ENCODE data around the gene NOL8. TPM values are rescaled to one million over a fixed set of nuclear protein-coding genes. Genes with fewer than 3 reads are reported as not detected.

Gene NOL8
- total and polyA plus RNA-seq, 2 donors (not counting 1 experiment from before 2014, with no cell fraction given): 19.9 to 91.0 TPM

DNA sequence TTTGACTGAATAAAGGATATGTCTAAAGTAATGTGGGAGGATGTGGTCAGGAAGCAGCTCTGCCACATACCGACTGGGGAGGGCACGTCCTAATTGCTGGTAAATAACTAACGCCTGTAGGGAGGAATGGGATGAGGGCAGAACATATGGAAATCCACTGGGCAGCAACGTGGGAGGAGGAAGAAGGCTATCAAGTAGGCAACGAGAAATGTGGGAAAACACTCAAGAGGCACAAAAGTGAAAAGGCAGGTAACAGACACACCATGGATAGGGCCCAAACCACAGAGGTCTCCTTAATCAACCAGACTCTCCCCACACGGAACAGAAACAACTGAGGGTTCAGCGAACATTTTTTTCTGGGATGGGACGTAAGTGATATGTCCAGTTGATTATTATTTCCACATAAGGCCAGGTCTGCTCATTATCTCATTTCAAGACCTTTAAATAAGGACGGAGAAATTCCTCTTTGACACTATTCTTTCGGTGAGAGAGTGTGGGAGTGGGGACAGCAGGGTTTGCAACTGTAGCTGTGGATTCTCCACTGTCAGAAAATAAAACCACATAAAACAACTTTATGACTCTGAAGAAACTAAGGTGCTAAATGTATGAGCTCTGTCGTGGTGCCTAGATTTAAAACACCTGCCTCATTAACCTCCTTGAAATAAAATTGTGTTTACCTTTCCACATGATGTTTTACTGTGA lies 48.7 kb downstream of the NOL8 start:
- Histone ChIP-seq H3K27ac (ENCODE audit: low read length in 2 of 2) (no peak overlapping the region), H3K4me1 (ENCODE audit: control insufficient read depth in 2 of 2, insufficient read depth in 2 of 2, low read length in 2 of 2) (no peaks in the 10 kb centered on the region), H3K9ac (ENCODE audit: low read length) (no peak overlapping the region), H3K27me3 (replicated peaks in 1 of 4; ENCODE audit: control extremely low read depth in 1 of 4, control insufficient read depth in 3 of 4, insufficient read depth in 4 of 4, low read length in 3 of 4) (no peaks in the 10 kb centered on the region), H3K9me3 (ENCODE audit: control extremely low read depth in 1 of 3, control insufficient read depth in 2 of 3, insufficient read depth in 1 of 3, low read length in 2 of 3) (no peaks in the 10 kb centered on the region), H3K4me3 (ENCODE audit: control extremely low read depth in 1 of 5, extremely low read depth in 1 of 5, insufficient read depth in 1 of 5, low read depth in 2 of 5, low read length in 4 of 5) (no peak overlapping the region), H4K20me1 (ENCODE audit: control insufficient read depth, insufficient read depth, low read length, poor library complexity, severe bottlenecking) (no peaks in the 10 kb centered on the region), H3K36me3 (replicated peaks in 1 of 2; ENCODE audit: control extremely low read depth in 1 of 2, control insufficient read depth in 1 of 2, extremely low read depth in 1 of 2, insufficient read depth in 2 of 2, low read length in 1 of 2) (peaks cover 7 to 85% of the 10 kb centered on the region in 2 experiments), H3K4me2 (replicated peaks; ENCODE audit: low read depth, low read length, poor library complexity, severe bottlenecking) (no peak overlapping the region), H2AFZ (ENCODE audit: insufficient read depth, low read depth, low read length, poor library complexity, severe bottlenecking) (no peak overlapping the region), H3K79me2 (ENCODE audit: control insufficient read depth, insufficient read depth, low read length) (no peaks in the 10 kb centered on the region)
- no peaks in the 10 kb centered on the region for H3K9me3 Mint-ChIP-seq (ENCODE audit: insufficient read depth)
- peak overlapping the region; percentile 46 for H3K27ac Mint-ChIP-seq
- ChIA-PET POLR2A (no interaction called here), CTCF (no interaction called here)
- H3K4me3 Mint-ChIP-seq: no peak overlapping the region
- H3K27me3 Mint-ChIP-seq: no peaks in the 10 kb centered on the region
- intact Hi-C loops (cut with micrococcal nuclease): no loop called here
- DNase-seq (no peak), ATAC-seq (ENCODE audit: low read depth) (no peak)
- TF ChIP-seq, protein P1, sequence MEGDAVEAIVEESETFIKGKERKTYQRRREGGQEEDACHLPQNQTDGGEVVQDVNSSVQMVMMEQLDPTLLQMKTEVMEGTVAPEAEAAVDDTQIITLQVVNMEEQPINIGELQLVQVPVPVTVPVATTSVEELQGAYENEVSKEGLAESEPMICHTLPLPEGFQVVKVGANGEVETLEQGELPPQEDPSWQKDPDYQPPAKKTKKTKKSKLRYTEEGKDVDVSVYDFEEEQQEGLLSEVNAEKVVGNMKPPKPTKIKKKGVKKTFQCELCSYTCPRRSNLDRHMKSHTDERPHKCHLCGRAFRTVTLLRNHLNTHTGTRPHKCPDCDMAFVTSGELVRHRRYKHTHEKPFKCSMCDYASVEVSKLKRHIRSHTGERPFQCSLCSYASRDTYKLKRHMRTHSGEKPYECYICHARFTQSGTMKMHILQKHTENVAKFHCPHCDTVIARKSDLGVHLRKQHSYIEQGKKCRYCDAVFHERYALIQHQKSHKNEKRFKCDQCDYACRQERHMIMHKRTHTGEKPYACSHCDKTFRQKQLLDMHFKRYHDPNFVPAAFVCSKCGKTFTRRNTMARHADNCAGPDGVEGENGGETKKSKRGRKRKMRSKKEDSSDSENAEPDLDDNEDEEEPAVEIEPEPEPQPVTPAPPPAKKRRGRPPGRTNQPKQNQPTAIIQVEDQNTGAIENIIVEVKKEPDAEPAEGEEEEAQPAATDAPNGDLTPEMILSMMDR (IDR thresholded peaks at IDR 0.05): no peak
- no peak for TF ChIP-seq EZH2 (IDR thresholded peaks at IDR 0.05; ENCODE audit: borderline replicate concordance, insufficient read depth, low read depth, low read length, poor library complexity, severe bottlenecking)
- no peaks in the 10 kb centered on the region for H3K4me1 Mint-ChIP-seq
- WGBS (ENCODE audit: insufficient coverage): 24% methylated on average over 4 of the region's 11 CpGs

DNA sequence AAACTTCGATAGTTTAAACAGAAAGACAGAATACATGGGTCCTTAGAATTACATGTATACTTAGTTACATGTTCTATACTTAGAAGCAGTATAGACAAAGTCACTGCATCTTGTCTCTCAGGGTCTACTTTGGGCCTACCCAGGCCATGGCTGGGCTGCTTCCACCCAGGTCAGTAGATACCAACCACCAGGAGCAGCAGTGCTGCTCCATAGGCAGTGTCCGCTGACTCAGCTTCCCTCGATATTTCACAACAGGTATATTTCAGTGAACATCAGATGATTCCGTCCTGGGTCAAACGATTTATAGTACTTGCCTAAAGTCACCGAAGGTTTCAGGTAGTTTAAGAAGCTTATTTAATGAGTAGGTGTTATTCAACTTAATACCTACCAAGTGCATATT lies 49.6 kb downstream of the NOL8 start:
- H3K27me3 Mint-ChIP-seq: no peaks in the 10 kb centered on the region
- H3K4me1 ChIP-seq (ENCODE audit: control insufficient read depth in 2 of 2, insufficient read depth in 2 of 2, low read length in 2 of 2): no peaks in the 10 kb centered on the region
- no peak overlapping the region for H2AFZ ChIP-seq (ENCODE audit: insufficient read depth, low read depth, low read length, poor library complexity, severe bottlenecking)
- H3K36me3 ChIP-seq (replicated peaks in 1 of 2; ENCODE audit: control extremely low read depth in 1 of 2, control insufficient read depth in 1 of 2, extremely low read depth in 1 of 2, insufficient read depth in 2 of 2, low read length in 1 of 2): peaks cover 12 to 88% of the 10 kb centered on the region in 2 experiments
- no peaks in the 10 kb centered on the region for H3K79me2 ChIP-seq (ENCODE audit: control insufficient read depth, insufficient read depth, low read length)
- no peaks in the 10 kb centered on the region for H3K4me1 Mint-ChIP-seq
- no peak overlapping the region for H3K4me2 ChIP-seq (replicated peaks; ENCODE audit: low read depth, low read length, poor library complexity, severe bottlenecking)
- WGBS (ENCODE audit: insufficient coverage): no CpG with 5 or more reads among the region's 6 CpGs
- no peaks in the 10 kb centered on the region for H4K20me1 ChIP-seq (ENCODE audit: control insufficient read depth, insufficient read depth, low read length, poor library complexity, severe bottlenecking)
- H3K9me3 ChIP-seq (ENCODE audit: control extremely low read depth in 1 of 3, control insufficient read depth in 2 of 3, insufficient read depth in 1 of 3, low read length in 2 of 3): no peaks in the 10 kb centered on the region
- DNase-seq: no peak
- H3K27me3 ChIP-seq (replicated peaks in 1 of 4; ENCODE audit: control extremely low read depth in 1 of 4, control insufficient read depth in 3 of 4, insufficient read depth in 4 of 4, low read length in 3 of 4): no peaks in the 10 kb centered on the region
- no peaks in the 10 kb centered on the region for H3K9me3 Mint-ChIP-seq (ENCODE audit: insufficient read depth)
- ChIA-PET CTCF (no interaction called here), POLR2A (no interaction called here)
- intact Hi-C loops (cut with micrococcal nuclease): no loop called here
- no peak overlapping the region for H3K27ac ChIP-seq (ENCODE audit: low read length in 2 of 2)
- no peak for ATAC-seq (ENCODE audit: low read depth)
- no peak for TF ChIP-seq EZH2 (IDR thresholded peaks at IDR 0.05; ENCODE audit: borderline replicate concordance, insufficient read depth, low read depth, low read length, poor library complexity, severe bottlenecking)
- TF ChIP-seq, protein P1 (IDR thresholded peaks at IDR 0.05): no peak
- H3K9ac ChIP-seq (ENCODE audit: low read length): no peak overlapping the region
- no peak overlapping the region for H3K4me3 Mint-ChIP-seq
- H3K4me3 ChIP-seq (ENCODE audit: control extremely low read depth in 1 of 5, extremely low read depth in 1 of 5, insufficient read depth in 1 of 5, low read depth in 2 of 5, low read length in 4 of 5): no peak overlapping the region
- no peak overlapping the region for H3K27ac Mint-ChIP-seq
